Spleen (tissue), 11 donors: ENCODE results near the gene BANF1. TPM values are rescaled to one million over a fixed set of nuclear protein-coding genes. Genes with fewer than 3 reads are reported as not detected.

Experiments
- DNase-seq: peaks from one replicate; pipeline ENCODE4 v3.0.0-alpha.2; 2020
- H3K27ac ChIP-seq, 8 donors: fragments of 200-600 bp; sonication (generic) in 7 of 8; 1 replicate in 4 of 8; 2 replicates in 4 of 8; pipeline versions ENCODE4 v1.5.0 to v1.8.0; 2016 to 2021; ENCODE audit warnings: inconsistent platforms in 4 of 8, mild to moderate bottlenecking in 4 of 8, moderate library complexity in 1 of 8
- H3K27me3 ChIP-seq, 7 donors: fragments of 200-600 bp; sonication (generic) in 6 of 7; replicated peaks in 1 of 7; 1 replicate in 4 of 7; 2 replicates in 3 of 7; pipeline versions ENCODE4 v1.5.0 to v1.8.0; 2016 to 2021; ENCODE audit warnings: inconsistent platforms in 3 of 7, mild to moderate bottlenecking in 1 of 7
- H3K36me3 ChIP-seq, 6 donors: fragments of 200-600 bp; sonication (generic) in 5 of 6; 1 replicate in 4 of 6; 2 replicates in 2 of 6; pipeline versions ENCODE4 v1.5.0 to v1.8.0; 2016 to 2021; ENCODE audit warnings: inconsistent platforms in 2 of 6
- H3K4me1 ChIP-seq, 6 donors: fragments of 200-600 bp; sonication (generic) in 5 of 6; 1 replicate in 3 of 6; 2 replicates in 3 of 6; pipeline versions ENCODE4 v1.5.0 to v1.8.0; 2016 to 2021; ENCODE audit warnings: inconsistent platforms in 3 of 6
- H3K4me3 ChIP-seq, 8 donors: fragments of 200-600 bp; sonication (generic) in 7 of 8; 1 replicate in 4 of 8; 2 replicates in 4 of 8; pipeline versions ENCODE4 v1.5.0 to v1.8.0; 2016 to 2021; ENCODE audit warnings: inconsistent platforms in 4 of 8, mild to moderate bottlenecking in 4 of 8, moderate library complexity in 2 of 8
- H3K9me3 ChIP-seq, 8 donors: fragments of 200-600 bp; sonication (generic) in 7 of 8; 1 replicate in 4 of 8; 2 replicates in 4 of 8; pipeline versions ENCODE4 v1.5.0 to v1.8.0; 2016 to 2021; ENCODE audit warnings: inconsistent platforms in 4 of 8
- POLR2A ChIP-seq, 3 donors: fragments of 450-650 bp; IDR thresholded peaks; one replicate each; pipeline ENCODE4 v1.5.1; 2017; ENCODE audit warnings: antibody characterized with exemption in 3 of 3, mild to moderate bottlenecking in 1 of 3
- POLR2AphosphoS5 ChIP-seq, 3 donors: sonication (generic); formaldehyde crosslinking; IDR thresholded peaks; one replicate each; pipeline ENCODE4 v1.5.1; 2017; ENCODE audit warnings: antibody characterized with exemption in 3 of 3
- whole genome bisulfite sequencing, 5 donors: extraction: QIAGEN DNeasy Blood & Tissue Kit in 3 of 5; methylation state at CpG; one replicate each; pipeline versions ENCODE4 v1.1.5 to v1.1.7; 2013 to 2018; 5-methylcytosine and 5-hydroxymethylcytosine counted together
- intact Hi-C: fragments of 100-400 bp; cut with DNase I; formaldehyde crosslinking; loops from one replicate; pipeline ENCODE4 v1.15.0; 2023; ENCODE audit warnings: low total_unique reads
- polyA plus RNA-seq, 3 donors: library from polyadenylated mRNA; stranded (reverse); fragments of 200-250 nt; gene quantifications; one replicate each; pipeline ENCODE4 v1.2.1, GENCODE V29; 2013
- total RNA-seq, 7 donors: library from RNA; depleted of rRNA in 3 of 7; stranded (reverse); fragments of >200 nt in 3 of 7; fragmentation: NEBNext Ultra II Directional in 4 of 7; extraction: Animal tissue kit (Norgen Biotek cat#: 25700) in 4 of 7; gene quantifications; one replicate each; pipeline versions ENCODE4 v1.1.0 to v1.2.1, GENCODE V29; 2016 to 2021
- TF ChIP-seq, protein P1 (sequence below), 11 experiments: fragments of 200-600 bp in 7 of 11; fragments of 450-650 bp in 4 of 11; sonication (generic) in 4 of 11; IDR thresholded peaks in 8 of 11; conservative IDR thresholded peaks in 3 of 11; 1 replicate in 7 of 11; 2 replicates in 4 of 11; pipeline versions ENCODE4 v1.4.0 to v1.8.0; 2016 to 2021; ENCODE audit warnings: antibody characterized with exemption in 11 of 11, inconsistent platforms in 4 of 11, mild to moderate bottlenecking in 1 of 11
- donor health status: healthy with polysubstance abuse.
- donor health status: DM: no; HTN: no; CAD: no; lungs with moderate emphysema.
- donor health status: DM: no; HTN: no; CAD: no.
- donor health status: Bipolar disorder and iron deficiency.
- donor health status: healthy.
- donor health status: DM: no; HTN: no; CAD: no.
- donor health status: DM: yes; HTN: yes; CAD: no.

The BANF1 gene
- total and polyA plus RNA-seq, 10 donors = 50.5 to 219 (median 109) TPM

- Histone ChIP-seq H3K36me3 (no peaks in the 10 kb centered on the region), H3K9me3 (no peaks in the 10 kb centered on the region), H3K27ac (no peak overlapping the region), H3K27me3 (peaks cover 0 to 27% (median 10%) of the 10 kb centered on the region in 7 donors), H3K4me3 (peak overlapping the region in 1 of 8 donors; percentile 38), H3K4me1 (peaks cover 6 to 22% (median 14%) of the 10 kb centered on the region in 6 donors)
- intact Hi-C loops = no loop called here
- 59 to 70% (median 60%) methylated on average over 6 of the region's 6 CpGs for WGBS, 5 donors
- TF ChIP-seq, protein P1, sequence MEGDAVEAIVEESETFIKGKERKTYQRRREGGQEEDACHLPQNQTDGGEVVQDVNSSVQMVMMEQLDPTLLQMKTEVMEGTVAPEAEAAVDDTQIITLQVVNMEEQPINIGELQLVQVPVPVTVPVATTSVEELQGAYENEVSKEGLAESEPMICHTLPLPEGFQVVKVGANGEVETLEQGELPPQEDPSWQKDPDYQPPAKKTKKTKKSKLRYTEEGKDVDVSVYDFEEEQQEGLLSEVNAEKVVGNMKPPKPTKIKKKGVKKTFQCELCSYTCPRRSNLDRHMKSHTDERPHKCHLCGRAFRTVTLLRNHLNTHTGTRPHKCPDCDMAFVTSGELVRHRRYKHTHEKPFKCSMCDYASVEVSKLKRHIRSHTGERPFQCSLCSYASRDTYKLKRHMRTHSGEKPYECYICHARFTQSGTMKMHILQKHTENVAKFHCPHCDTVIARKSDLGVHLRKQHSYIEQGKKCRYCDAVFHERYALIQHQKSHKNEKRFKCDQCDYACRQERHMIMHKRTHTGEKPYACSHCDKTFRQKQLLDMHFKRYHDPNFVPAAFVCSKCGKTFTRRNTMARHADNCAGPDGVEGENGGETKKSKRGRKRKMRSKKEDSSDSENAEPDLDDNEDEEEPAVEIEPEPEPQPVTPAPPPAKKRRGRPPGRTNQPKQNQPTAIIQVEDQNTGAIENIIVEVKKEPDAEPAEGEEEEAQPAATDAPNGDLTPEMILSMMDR (IDR thresholded peaks at IDR 0.05 in 8 of 11, conservative IDR thresholded peaks at IDR 0.05 in 3 of 11) = no peak
- TF ChIP-seq POLR2A (IDR thresholded peaks at IDR 0.05) (no peak), POLR2AphosphoS5 (IDR thresholded peaks at IDR 0.05) (no peak)
- peak; percentile 16 for DNase-seq
Observed at GRCh38 chr11:66044757-66045156, 42.5 kb downstream of the BANF1 start.

GRCh38 chr11:66045177-66045639, 42.9 kb downstream of the BANF1 start:
- TF ChIP-seq, protein P1 (IDR thresholded peaks at IDR 0.05 in 8 of 11, conservative IDR thresholded peaks at IDR 0.05 in 3 of 11) = peak; percentile 69 to 97 (median 95)
- TF ChIP-seq POLR2A (IDR thresholded peaks at IDR 0.05) (no peak), POLR2AphosphoS5 (IDR thresholded peaks at IDR 0.05) (peak; percentile 40 to 52 (median 48))
- intact Hi-C loops = no loop called here
- no peaks in the 10 kb centered on the region for H3K9me3 ChIP-seq
- no peaks in the 10 kb centered on the region for H3K36me3 ChIP-seq
- peaks cover 0 to 27% (median 10%) of the 10 kb centered on the region in 7 donors for H3K27me3 ChIP-seq
- H3K27ac ChIP-seq = no peak overlapping the region
- 11 to 20% (median 18%) methylated on average over 10 to 11 of the region's 11 CpGs for WGBS, 5 donors
- H3K4me3 ChIP-seq = peak overlapping the region in 1 of 8 donors; percentile 38
- DNase-seq = peak; percentile 94
- H3K4me1 ChIP-seq = peaks cover 6 to 22% (median 14%) of the 10 kb centered on the region in 6 donors

DNA sequence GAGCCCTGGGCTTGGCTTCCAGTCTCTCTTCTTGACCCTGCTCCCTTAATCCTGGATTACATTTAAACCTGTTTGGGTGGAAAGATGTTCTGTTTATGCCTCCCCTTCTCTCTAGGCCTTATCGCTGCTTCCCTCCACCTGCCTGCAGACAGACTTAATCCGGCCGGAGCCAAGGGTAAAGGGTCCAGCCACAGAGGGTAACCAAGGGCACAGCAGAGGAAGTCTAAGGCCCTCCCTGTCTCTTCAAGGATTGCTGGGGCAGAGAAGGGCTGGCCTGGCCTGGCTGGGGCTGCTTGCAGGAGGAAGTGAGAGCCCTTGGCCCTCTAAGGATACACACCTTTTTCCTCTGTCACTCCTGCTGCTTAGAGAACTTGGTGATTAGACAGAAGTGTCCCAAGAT, 44.6 kb downstream of the BANF1 start:
- WGBS, 5 donors = 90 to 96% (median 92%) methylated on average over 3 of the region's 3 CpGs
- H3K27me3 ChIP-seq = peaks cover 0 to 27% (median 10%) of the 10 kb centered on the region in 7 donors
- DNase-seq = no peak
- H3K4me3 ChIP-seq = no peak overlapping the region
- no peak overlapping the region for H3K27ac ChIP-seq
- peaks cover 11 to 37% (median 27%) of the 10 kb centered on the region in 6 donors for H3K4me1 ChIP-seq
- TF ChIP-seq, protein P1 (IDR thresholded peaks at IDR 0.05 in 8 of 11, conservative IDR thresholded peaks at IDR 0.05 in 3 of 11) = no peak
- TF ChIP-seq POLR2AphosphoS5 (IDR thresholded peaks at IDR 0.05) = no peak
- no peak for TF ChIP-seq POLR2A (IDR thresholded peaks at IDR 0.05)
- no peaks in the 10 kb centered on the region for H3K9me3 ChIP-seq
- intact Hi-C loops = no loop called here
- no peaks in the 10 kb centered on the region for H3K36me3 ChIP-seq

- DNase-seq = peak; percentile 41
- 81 to 90% (median 87%) methylated on average over 10 to 11 of the region's 11 CpGs for WGBS, 5 donors
- TF ChIP-seq, protein P1 (IDR thresholded peaks at IDR 0.05 in 8 of 11, conservative IDR thresholded peaks at IDR 0.05 in 3 of 11) = no peak
- Histone ChIP-seq H3K4me1 (peaks cover 11 to 41% (median 31%) of the 10 kb centered on the region in 6 donors), H3K9me3 (no peaks in the 10 kb centered on the region), H3K27me3 (peaks cover 0 to 27% (median 10%) of the 10 kb centered on the region in 7 donors), H3K36me3 (no peaks in the 10 kb centered on the region), H3K27ac (no peak overlapping the region), H3K4me3 (no peak overlapping the region)
- intact Hi-C loops = no loop called here
Observed at GRCh38 chr11:66047541-66048365, 45.5 kb downstream of the BANF1 start.
